Measurements from ENCODE around the gene TTC12.

The TTC12 gene

DNA sequence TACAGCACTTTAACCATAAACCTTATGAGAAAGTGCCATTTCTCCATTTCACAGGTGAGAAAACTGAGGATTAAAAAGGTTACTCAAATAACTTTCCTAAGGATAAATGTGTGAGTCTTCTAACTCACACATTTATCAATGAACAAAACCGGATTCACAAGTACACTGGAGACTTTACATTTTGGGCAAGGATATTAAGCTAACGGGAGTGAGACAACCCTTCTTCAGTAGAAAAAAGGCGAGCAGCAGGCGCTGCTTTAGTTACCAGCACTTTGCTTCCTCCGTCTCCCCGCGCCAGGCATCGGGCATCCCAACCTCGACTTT lies 356 bp upstream of the TTC12 start:
- H3K36me3 ChIP-seq (ENCODE audit: low read depth) = peaks cover 12% of the 10 kb centered on the region
- H3K9me3 ChIP-seq (ENCODE audit: severe bottlenecking) = no peaks in the 10 kb centered on the region
- H3K4me1 ChIP-seq (ENCODE audit: insufficient read depth, poor library complexity, severe bottlenecking) = peaks cover 19% of the 10 kb centered on the region
- DNase-seq (ENCODE audit: low spot score) (no peak), ATAC-seq (ENCODE audit: low read depth) (no peak)
- no peaks in the 10 kb centered on the region for H3K27me3 ChIP-seq (ENCODE audit: insufficient read depth, poor library complexity, severe bottlenecking)
- peak overlapping the region; percentile 82 for H3K4me3 ChIP-seq (ENCODE audit: severe bottlenecking)
- TF ChIP-seq, protein P1, sequence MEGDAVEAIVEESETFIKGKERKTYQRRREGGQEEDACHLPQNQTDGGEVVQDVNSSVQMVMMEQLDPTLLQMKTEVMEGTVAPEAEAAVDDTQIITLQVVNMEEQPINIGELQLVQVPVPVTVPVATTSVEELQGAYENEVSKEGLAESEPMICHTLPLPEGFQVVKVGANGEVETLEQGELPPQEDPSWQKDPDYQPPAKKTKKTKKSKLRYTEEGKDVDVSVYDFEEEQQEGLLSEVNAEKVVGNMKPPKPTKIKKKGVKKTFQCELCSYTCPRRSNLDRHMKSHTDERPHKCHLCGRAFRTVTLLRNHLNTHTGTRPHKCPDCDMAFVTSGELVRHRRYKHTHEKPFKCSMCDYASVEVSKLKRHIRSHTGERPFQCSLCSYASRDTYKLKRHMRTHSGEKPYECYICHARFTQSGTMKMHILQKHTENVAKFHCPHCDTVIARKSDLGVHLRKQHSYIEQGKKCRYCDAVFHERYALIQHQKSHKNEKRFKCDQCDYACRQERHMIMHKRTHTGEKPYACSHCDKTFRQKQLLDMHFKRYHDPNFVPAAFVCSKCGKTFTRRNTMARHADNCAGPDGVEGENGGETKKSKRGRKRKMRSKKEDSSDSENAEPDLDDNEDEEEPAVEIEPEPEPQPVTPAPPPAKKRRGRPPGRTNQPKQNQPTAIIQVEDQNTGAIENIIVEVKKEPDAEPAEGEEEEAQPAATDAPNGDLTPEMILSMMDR (IDR thresholded peaks at IDR 0.05; ENCODE audit: poor library complexity, severe bottlenecking) = no peak
- peak overlapping the region; percentile 50 for H3K27ac ChIP-seq (ENCODE audit: poor library complexity, severe bottlenecking)

- DNase-seq (ENCODE audit: low spot score) (no peak), ATAC-seq (ENCODE audit: low read depth) (no peak)
- Histone ChIP-seq H3K4me3 (ENCODE audit: severe bottlenecking) (no peak overlapping the region), H3K9me3 (ENCODE audit: severe bottlenecking) (no peaks in the 10 kb centered on the region), H3K36me3 (ENCODE audit: low read depth) (peaks cover 15% of the 10 kb centered on the region), H3K4me1 (ENCODE audit: insufficient read depth, poor library complexity, severe bottlenecking) (peaks cover 19% of the 10 kb centered on the region), H3K27me3 (ENCODE audit: insufficient read depth, poor library complexity, severe bottlenecking) (no peaks in the 10 kb centered on the region), H3K27ac (ENCODE audit: poor library complexity, severe bottlenecking) (peak overlapping the region; percentile 50)
- TF ChIP-seq, protein P1 (IDR thresholded peaks at IDR 0.05; ENCODE audit: poor library complexity, severe bottlenecking) = no peak
Observed at GRCh38 chr11:113315811-113316210, 1.4 kb downstream of the TTC12 start.

- Histone ChIP-seq H3K27me3 (ENCODE audit: insufficient read depth, poor library complexity, severe bottlenecking) (no peaks in the 10 kb centered on the region), H3K4me3 (ENCODE audit: severe bottlenecking) (no peak overlapping the region), H3K4me1 (ENCODE audit: insufficient read depth, poor library complexity, severe bottlenecking) (peaks cover 19% of the 10 kb centered on the region), H3K36me3 (ENCODE audit: low read depth) (peaks cover 15% of the 10 kb centered on the region), H3K9me3 (ENCODE audit: severe bottlenecking) (no peaks in the 10 kb centered on the region), H3K27ac (ENCODE audit: poor library complexity, severe bottlenecking) (peak overlapping the region; percentile 50)
- no peak for ATAC-seq (ENCODE audit: low read depth)
- no peak for DNase-seq (ENCODE audit: low spot score)
- TF ChIP-seq, protein P1 (IDR thresholded peaks at IDR 0.05; ENCODE audit: poor library complexity, severe bottlenecking) = no peak
Observed at GRCh38 chr11:113316256-113316655, 1.9 kb downstream of the TTC12 start.

GRCh38 chr11:113317339-113317738 lies 3.0 kb downstream of the TTC12 start:
- Histone ChIP-seq H3K27ac (ENCODE audit: poor library complexity, severe bottlenecking) (no peak overlapping the region), H3K9me3 (ENCODE audit: severe bottlenecking) (no peaks in the 10 kb centered on the region), H3K4me3 (ENCODE audit: severe bottlenecking) (no peak overlapping the region), H3K4me1 (ENCODE audit: insufficient read depth, poor library complexity, severe bottlenecking) (peaks cover 19% of the 10 kb centered on the region), H3K36me3 (ENCODE audit: low read depth) (peaks cover 15% of the 10 kb centered on the region), H3K27me3 (ENCODE audit: insufficient read depth, poor library complexity, severe bottlenecking) (no peaks in the 10 kb centered on the region)
- TF ChIP-seq, protein P1 (IDR thresholded peaks at IDR 0.05; ENCODE audit: poor library complexity, severe bottlenecking) = no peak
- ATAC-seq (ENCODE audit: low read depth) (no peak), DNase-seq (ENCODE audit: low spot score) (no peak)

- DNase-seq (ENCODE audit: low spot score) = no peak
- ATAC-seq (ENCODE audit: low read depth) = no peak
- H3K9me3 ChIP-seq (ENCODE audit: severe bottlenecking) = no peaks in the 10 kb centered on the region
- H3K36me3 ChIP-seq (ENCODE audit: low read depth) = peaks cover 15% of the 10 kb centered on the region
- TF ChIP-seq, protein P1 (IDR thresholded peaks at IDR 0.05; ENCODE audit: poor library complexity, severe bottlenecking) = no peak
- peaks cover 15% of the 10 kb centered on the region for H3K4me1 ChIP-seq (ENCODE audit: insufficient read depth, poor library complexity, severe bottlenecking)
- no peak overlapping the region for H3K27ac ChIP-seq (ENCODE audit: poor library complexity, severe bottlenecking)
- H3K4me3 ChIP-seq (ENCODE audit: severe bottlenecking) = no peak overlapping the region
- no peaks in the 10 kb centered on the region for H3K27me3 ChIP-seq (ENCODE audit: insufficient read depth, poor library complexity, severe bottlenecking)
Observed at GRCh38 chr11:113319085-113319484, 4.7 kb downstream of the TTC12 start.

All from RWPE2 (cell line).